ENCODE measurements around the gene MAN1C1. TPM values are rescaled to one million over a fixed set of nuclear protein-coding genes. Genes with fewer than 3 reads are reported as not detected.
A peak's percentile ranks its signal among the peaks of the same experiment; 100 is the strongest.

The MAN1C1 gene
- total and polyA plus RNA-seq, 10 of the 15 experiments (the other 5 are each of a cell fraction or from before 2014, with no cell fraction given) = 0.12 to 0.56 (median 0.22) TPM; not detected in 3

- TF ChIP-seq PKNOX1 (IDR thresholded peaks at IDR 0.05) (peak; percentile 91), POLR2AphosphoS5 (IDR thresholded peaks at IDR 0.05; ENCODE audit: low read length) (peak; percentile 79; the same call in 1 of the 2 replicates), ZBTB11 (CRISPR knock-in tag; IDR thresholded peaks at IDR 0.05) (peak; percentile 28; the same call in 1 of the 2 replicates), IRF4 (IDR thresholded peaks at IDR 0.05; ENCODE audit: low read depth, low read length) (no peak), SMAD5 (IDR thresholded peaks at IDR 0.05; ENCODE audit: low read depth) (peak; percentile 52; the same call in 1 of the 2 replicates), BRCA1 (IDR thresholded peaks at IDR 0.05; ENCODE audit: low read depth, low read length) (peak; percentile 77), SIN3A (IDR thresholded peaks at IDR 0.05; ENCODE audit: low read depth, low read length) (peak; percentile 44; the same call in 1 of the 2 replicates), CHD1 (IDR thresholded peaks at IDR 0.05; ENCODE audit: low read depth, low read length) (no peak), YY1 (IDR thresholded peaks at IDR 0.05; ENCODE audit: low read depth, low read length) (no peak), CBFB (IDR thresholded peaks at IDR 0.05; ENCODE audit: low read depth) (peak; percentile 73; the same call in 1 of the 2 replicates), NBN (IDR thresholded peaks at IDR 0.05) (peak; percentile 77; the same call in 1 of the 2 replicates), NFIC (IDR thresholded peaks at IDR 0.05; ENCODE audit: low read depth, low read length) (no peak), TAF1 (IDR thresholded peaks at IDR 0.05; ENCODE audit: borderline replicate concordance, low read depth, low read length) (peak; percentile 69; the same call in 1 of the 2 replicates), RB1 (IDR thresholded peaks at IDR 0.05; ENCODE audit: borderline replicate concordance) (0 out of 2 replicates have a peak, but pooled peaks have one; percentile 50), ZNF592 (IDR thresholded peaks at IDR 0.05) (no peak), EED (IDR thresholded peaks at IDR 0.05; ENCODE audit: low read depth) (no peak), PBX3 (IDR thresholded peaks at IDR 0.05; ENCODE audit: insufficient replicate concordance, low read depth, low read length) (peak; percentile 75), BHLHE40 (IDR thresholded peaks at IDR 0.05; ENCODE audit: borderline replicate concordance in 1 of 2, low read depth in 2 of 2, low read length in 1 of 2) (peak in 1 of 2 experiments; percentile 47; a peak in 1 of 4 replicates)
These were observed 203.1 kb downstream of the MAN1C1 start, which contains the start of gene MTFR1L (continued) for GRCh38 chr1:25819491-25820246.

Measured in GM12878 (cell line).